ENCODE results near the gene UTS2R. TPM values are rescaled to one million over a fixed set of nuclear protein-coding genes. Genes with fewer than 3 reads are reported as not detected.
A peak's percentile ranks its signal among the peaks of the same experiment; 100 is the strongest.

The UTS2R gene
- total and polyA plus RNA-seq, 3 experiments from 2014 or later, result not detected

GRCh38 chr17:82332669-82333278 lies 38.8 kb upstream of the UTS2R start:
- H3K27me3 Mint-ChIP-seq, result peaks cover 8% of the 10 kb centered on the region in 2 donors
- Histone ChIP-seq H3K27me3 (ENCODE audit: insufficient read depth, low read length, poor library complexity, severe bottlenecking) (no peaks in the 10 kb centered on the region), H3K27ac (ENCODE audit: low read depth, low read length) (peak overlapping the region; percentile 82), H3K4me3 (ENCODE audit: low read length) (peak overlapping the region; percentile 49), H3K9me3 (ENCODE audit: low read length) (no peaks in the 10 kb centered on the region), H3K36me3 (ENCODE audit: insufficient read depth, low read length) (no peaks in the 10 kb centered on the region), H3K4me1 (ENCODE audit: insufficient read depth, low read length) (peaks cover 25% of the 10 kb centered on the region)
- peak overlapping the region; percentile 69 to 92 (median 85) for H3K4me3 Mint-ChIP-seq
- H3K4me1 Mint-ChIP-seq, result peaks cover 13 to 27% (median 18%) of the 10 kb centered on the region in 3 donors
- ChIA-PET POLR2A (interaction anchor here (1.1 to 1.4 kb wide), 2 partner anchors 35 to 96 kb away, joined by 4 read pairs; no protein-coding TSS in a partner anchor), CTCF (interaction anchor here (0.6 to 2.1 kb wide), 5 partner anchors 12 to 363 kb away, joined by 3 to 9 read pairs (median 5); partner anchors contain the start of gene CD7)
- H3K9me3 Mint-ChIP-seq, result no peaks in the 10 kb centered on the region
- peak in 1 of 5 donors; percentile 46 for DNase-seq
- H3K36me3 Mint-ChIP-seq, result peaks cover 0 to 2% (median 0%) of the 10 kb centered on the region in 3 donors
- peak overlapping the region in 5 of 8 donors; percentile 65 to 86 (median 83) for H3K27ac Mint-ChIP-seq

GRCh38 chr17:82333279-82334171 lies 38.0 kb upstream of the UTS2R start, which contains the start of gene SECTM1:
Gene SECTM1, minus strand, starts transcription at chr17:82333766. Its CDS starts 6,526 bp downstream, at chr17:82327240.
- Mint-ChIP-seq H3K4me1 (peaks cover 13 to 27% (median 19%) of the 10 kb centered on the region in 3 donors), H3K27me3 (peaks cover 8% of the 10 kb centered on the region in 2 donors), H3K9me3 (no peaks in the 10 kb centered on the region), H3K27ac (peak within 1 kb of the TSS in 7 of 8 donors; percentile 47 to 99 (median 95)), H3K36me3 (peaks cover 0 to 2% (median 0%) of the 10 kb centered on the region in 3 donors), H3K4me3 (peak within 1 kb of the TSS; percentile 88 to 99 (median 95))
- H3K27ac ChIP-seq (ENCODE audit: low read depth, low read length), result peak within 1 kb of the TSS; percentile 82
- H3K4me3 ChIP-seq (ENCODE audit: low read length), result peak within 1 kb of the TSS; percentile 63
- no peaks in the 10 kb centered on the region for H3K36me3 ChIP-seq (ENCODE audit: insufficient read depth, low read length)
- no peaks in the 10 kb centered on the region for H3K27me3 ChIP-seq (ENCODE audit: insufficient read depth, low read length, poor library complexity, severe bottlenecking)
- H3K9me3 ChIP-seq (ENCODE audit: low read length), result no peaks in the 10 kb centered on the region
- peak in 1 of 5 donors; percentile 48 for DNase-seq
- CTCF ChIA-PET, result interaction anchor here (0.6 to 2.1 kb wide), 5 partner anchors 16 to 363 kb away, joined by 3 to 9 read pairs (median 5); partner anchors contain the start of gene CD7
- H3K4me1 ChIP-seq (ENCODE audit: insufficient read depth, low read length), result peaks cover 25% of the 10 kb centered on the region
- POLR2A ChIA-PET, result interaction anchor here (0.6 to 1.4 kb wide), 5 partner anchors 17 to 202 kb away, joined by 3 to 4 read pairs (median 3); no protein-coding TSS in a partner anchor

GRCh38 chr17:82334204-82334621 lies 37.4 kb upstream of the UTS2R start:
- ChIA-PET POLR2A (interaction anchor here (0.5 to 1.4 kb wide), 7 partner anchors 17 to 867 kb away, joined by 3 to 6 read pairs (median 3); no protein-coding TSS in a partner anchor), CTCF (interaction anchor here (0.6 to 2.1 kb wide), 6 partner anchors 17 to 99 kb away, joined by 3 to 9 read pairs (median 4); partner anchors contain the start of gene CD7)
- peak overlapping the region; percentile 88 to 99 (median 95) for H3K4me3 Mint-ChIP-seq
- H3K4me1 Mint-ChIP-seq, result peaks cover 16 to 27% (median 24%) of the 10 kb centered on the region in 3 donors
- peaks cover 0 to 2% (median 0%) of the 10 kb centered on the region in 3 donors for H3K36me3 Mint-ChIP-seq
- Histone ChIP-seq H3K27me3 (ENCODE audit: insufficient read depth, low read length, poor library complexity, severe bottlenecking) (no peaks in the 10 kb centered on the region), H3K27ac (ENCODE audit: low read depth, low read length) (peak overlapping the region; percentile 78), H3K9me3 (ENCODE audit: low read length) (no peaks in the 10 kb centered on the region), H3K4me3 (ENCODE audit: low read length) (peak overlapping the region; percentile 63), H3K4me1 (ENCODE audit: insufficient read depth, low read length) (peaks cover 25% of the 10 kb centered on the region), H3K36me3 (ENCODE audit: insufficient read depth, low read length) (no peaks in the 10 kb centered on the region)
- no peak for DNase-seq
- H3K27ac Mint-ChIP-seq, result peak overlapping the region in 6 of 8 donors; percentile 47 to 99 (median 96)
- peaks cover 8 to 10% of the 10 kb centered on the region in 2 donors for H3K27me3 Mint-ChIP-seq
- no peaks in the 10 kb centered on the region for H3K9me3 Mint-ChIP-seq

GRCh38 chr17:82334622-82335394 lies 36.8 kb upstream of the UTS2R start:
- Histone ChIP-seq H3K9me3 (ENCODE audit: low read length) (no peaks in the 10 kb centered on the region), H3K27me3 (ENCODE audit: insufficient read depth, low read length, poor library complexity, severe bottlenecking) (no peaks in the 10 kb centered on the region), H3K36me3 (ENCODE audit: insufficient read depth, low read length) (no peaks in the 10 kb centered on the region), H3K27ac (ENCODE audit: low read depth, low read length) (peak overlapping the region; percentile 78), H3K4me3 (ENCODE audit: low read length) (peak overlapping the region; percentile 63), H3K4me1 (ENCODE audit: insufficient read depth, low read length) (peaks cover 25% of the 10 kb centered on the region)
- peak overlapping the region; percentile 29 to 99 (median 94) for H3K27ac Mint-ChIP-seq
- ChIA-PET POLR2A (interaction anchor here (0.5 to 0.6 kb wide), 3 partner anchors 80 to 866 kb away, joined by 3 to 6 read pairs (median 3); no protein-coding TSS in a partner anchor), CTCF (interaction anchor here (1.1 to 2.1 kb wide), 3 partner anchors 17 to 99 kb away, joined by 3 to 9 read pairs (median 4); partner anchors contain the start of gene CD7)
- peaks cover 8 to 10% of the 10 kb centered on the region in 2 donors for H3K27me3 Mint-ChIP-seq
- H3K9me3 Mint-ChIP-seq, result no peaks in the 10 kb centered on the region
- H3K4me1 Mint-ChIP-seq, result peaks cover 16 to 27% (median 24%) of the 10 kb centered on the region in 3 donors
- no peak for DNase-seq
- peak overlapping the region; percentile 88 to 99 (median 95) for H3K4me3 Mint-ChIP-seq
- peaks cover 0 to 2% (median 0%) of the 10 kb centered on the region in 3 donors for H3K36me3 Mint-ChIP-seq

GRCh38 chr17:82338858-82339633 lies 32.5 kb upstream of the UTS2R start:
- H3K36me3 ChIP-seq (ENCODE audit: insufficient read depth, low read length), result no peaks in the 10 kb centered on the region
- POLR2A ChIA-PET, result no interaction called here
- H3K9me3 Mint-ChIP-seq, result no peaks in the 10 kb centered on the region
- no peak overlapping the region for H3K4me3 Mint-ChIP-seq
- peak overlapping the region; percentile 63 for H3K27ac ChIP-seq (ENCODE audit: low read depth, low read length)
- H3K4me3 ChIP-seq (ENCODE audit: low read length), result no peak overlapping the region
- peak overlapping the region in 1 of 8 donors; percentile 49 for H3K27ac Mint-ChIP-seq
- peaks cover 16% of the 10 kb centered on the region for H3K4me1 ChIP-seq (ENCODE audit: insufficient read depth, low read length)
- peaks cover 0 to 2% (median 0%) of the 10 kb centered on the region in 3 donors for H3K36me3 Mint-ChIP-seq
- CTCF ChIA-PET, result interaction anchor here (1.2 kb wide), 1 partner anchor 41 kb away, joined by 3 read pairs; no protein-coding TSS in a partner anchor
- peaks cover 10 to 19% (median 16%) of the 10 kb centered on the region in 3 donors for H3K4me1 Mint-ChIP-seq
- DNase-seq, result no peak
- H3K9me3 ChIP-seq (ENCODE audit: low read length), result no peaks in the 10 kb centered on the region
- H3K27me3 Mint-ChIP-seq, result peaks cover 3 to 4% of the 10 kb centered on the region in 2 donors
- no peaks in the 10 kb centered on the region for H3K27me3 ChIP-seq (ENCODE audit: insufficient read depth, low read length, poor library complexity, severe bottlenecking)

- Mint-ChIP-seq H3K27ac (no peak overlapping the region), H3K36me3 (peaks cover 0 to 2% (median 0%) of the 10 kb centered on the region in 3 donors), H3K27me3 (peaks cover 2 to 4% of the 10 kb centered on the region in 2 donors), H3K4me3 (no peak overlapping the region), H3K4me1 (peaks cover 8 to 13% (median 9%) of the 10 kb centered on the region in 3 donors), H3K9me3 (no peaks in the 10 kb centered on the region)
- Histone ChIP-seq H3K4me3 (ENCODE audit: low read length) (no peak overlapping the region), H3K27me3 (ENCODE audit: insufficient read depth, low read length, poor library complexity, severe bottlenecking) (no peaks in the 10 kb centered on the region), H3K36me3 (ENCODE audit: insufficient read depth, low read length) (no peaks in the 10 kb centered on the region), H3K9me3 (ENCODE audit: low read length) (no peaks in the 10 kb centered on the region), H3K4me1 (ENCODE audit: insufficient read depth, low read length) (peaks cover 7% of the 10 kb centered on the region), H3K27ac (ENCODE audit: low read depth, low read length) (peak overlapping the region; percentile 63)
- DNase-seq, result no peak
- POLR2A ChIA-PET, result no interaction called here
- CTCF ChIA-PET, result no interaction called here
Measured at GRCh38 chr17:82339634-82340580, 31.7 kb upstream of the UTS2R start.
